Hepatocyte (in vitro differentiated cells): ENCODE data around the gene OCEL1.

Experiments
- EZH2 ChIP-seq: fragments of 200-600 bp; sonication (generic); IDR thresholded peaks from 2 replicates; pipeline ENCODE4 v1.6.1; 2016; ENCODE audit warnings: antibody characterized with exemption, mild to moderate bottlenecking, borderline replicate concordance
- TF ChIP-seq, protein P1 (sequence below): fragments of 200-600 bp; sonication (generic); IDR thresholded peaks from 2 replicates; pipeline ENCODE4 v1.5.1; 2016; ENCODE audit warnings: antibody characterized with exemption, mild to moderate bottlenecking; ENCODE audit not compliant: poor library complexity

DNA sequence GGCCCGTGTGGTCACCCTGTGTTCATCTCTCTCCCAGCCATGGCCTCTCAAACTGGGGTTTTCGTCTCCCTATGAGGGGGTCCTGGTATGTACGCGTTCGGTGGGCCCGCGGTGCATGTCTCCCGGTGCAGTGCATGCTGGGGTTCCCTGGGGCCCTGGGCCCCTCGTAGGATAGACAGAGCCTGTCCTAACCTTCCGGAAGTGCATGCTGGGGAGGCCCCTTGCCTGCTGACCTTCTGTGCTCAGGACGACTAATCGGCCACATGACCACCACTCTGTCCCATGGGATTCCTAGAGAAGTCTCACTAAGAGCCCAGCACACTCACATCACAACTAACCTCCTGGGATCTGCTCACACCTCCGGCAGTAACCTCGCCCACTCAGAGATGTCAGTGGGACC is 15.7 kb upstream of the OCEL1 start:
- TF ChIP-seq, protein P1, sequence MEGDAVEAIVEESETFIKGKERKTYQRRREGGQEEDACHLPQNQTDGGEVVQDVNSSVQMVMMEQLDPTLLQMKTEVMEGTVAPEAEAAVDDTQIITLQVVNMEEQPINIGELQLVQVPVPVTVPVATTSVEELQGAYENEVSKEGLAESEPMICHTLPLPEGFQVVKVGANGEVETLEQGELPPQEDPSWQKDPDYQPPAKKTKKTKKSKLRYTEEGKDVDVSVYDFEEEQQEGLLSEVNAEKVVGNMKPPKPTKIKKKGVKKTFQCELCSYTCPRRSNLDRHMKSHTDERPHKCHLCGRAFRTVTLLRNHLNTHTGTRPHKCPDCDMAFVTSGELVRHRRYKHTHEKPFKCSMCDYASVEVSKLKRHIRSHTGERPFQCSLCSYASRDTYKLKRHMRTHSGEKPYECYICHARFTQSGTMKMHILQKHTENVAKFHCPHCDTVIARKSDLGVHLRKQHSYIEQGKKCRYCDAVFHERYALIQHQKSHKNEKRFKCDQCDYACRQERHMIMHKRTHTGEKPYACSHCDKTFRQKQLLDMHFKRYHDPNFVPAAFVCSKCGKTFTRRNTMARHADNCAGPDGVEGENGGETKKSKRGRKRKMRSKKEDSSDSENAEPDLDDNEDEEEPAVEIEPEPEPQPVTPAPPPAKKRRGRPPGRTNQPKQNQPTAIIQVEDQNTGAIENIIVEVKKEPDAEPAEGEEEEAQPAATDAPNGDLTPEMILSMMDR, result no peak
- TF ChIP-seq EZH2, result no peak
